ENCODE data around the gene MERTK.

Gene MERTK

GRCh38 chr2:111983478-111984212 is 85.2 kb downstream of the MERTK start:
- TF ChIP-seq, protein P1, sequence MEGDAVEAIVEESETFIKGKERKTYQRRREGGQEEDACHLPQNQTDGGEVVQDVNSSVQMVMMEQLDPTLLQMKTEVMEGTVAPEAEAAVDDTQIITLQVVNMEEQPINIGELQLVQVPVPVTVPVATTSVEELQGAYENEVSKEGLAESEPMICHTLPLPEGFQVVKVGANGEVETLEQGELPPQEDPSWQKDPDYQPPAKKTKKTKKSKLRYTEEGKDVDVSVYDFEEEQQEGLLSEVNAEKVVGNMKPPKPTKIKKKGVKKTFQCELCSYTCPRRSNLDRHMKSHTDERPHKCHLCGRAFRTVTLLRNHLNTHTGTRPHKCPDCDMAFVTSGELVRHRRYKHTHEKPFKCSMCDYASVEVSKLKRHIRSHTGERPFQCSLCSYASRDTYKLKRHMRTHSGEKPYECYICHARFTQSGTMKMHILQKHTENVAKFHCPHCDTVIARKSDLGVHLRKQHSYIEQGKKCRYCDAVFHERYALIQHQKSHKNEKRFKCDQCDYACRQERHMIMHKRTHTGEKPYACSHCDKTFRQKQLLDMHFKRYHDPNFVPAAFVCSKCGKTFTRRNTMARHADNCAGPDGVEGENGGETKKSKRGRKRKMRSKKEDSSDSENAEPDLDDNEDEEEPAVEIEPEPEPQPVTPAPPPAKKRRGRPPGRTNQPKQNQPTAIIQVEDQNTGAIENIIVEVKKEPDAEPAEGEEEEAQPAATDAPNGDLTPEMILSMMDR (conservative IDR thresholded peaks at IDR 0.05; ENCODE audit: low read depth, low read length), result no peak
- H3K4me1 ChIP-seq (ENCODE audit: low read depth, poor library complexity, severe bottlenecking), result no peaks in the 10 kb centered on the region
- H3K27ac ChIP-seq, result no peak overlapping the region
- no peaks in the 10 kb centered on the region for H4K20me1 ChIP-seq (ENCODE audit: insufficient read depth)
- H3K4me3 ChIP-seq (IDR thresholded peaks at IDR 0.05; ENCODE audit: insufficient read depth, low read depth, low read length), result no peak overlapping the region
- no peaks in the 10 kb centered on the region for H3K27me3 ChIP-seq (ENCODE audit: insufficient read depth, low read depth)
- H3K9ac ChIP-seq, result no peak overlapping the region
- H3K4me2 ChIP-seq, result no peak overlapping the region
- no peaks in the 10 kb centered on the region for H3K36me3 ChIP-seq (ENCODE audit: insufficient read depth)
- H3K79me2 ChIP-seq (ENCODE audit: insufficient read depth, low read depth), result no peaks in the 10 kb centered on the region
- H2AFZ ChIP-seq (ENCODE audit: low read depth), result no peak overlapping the region

GRCh38 chr2:111984213-111984604 is 85.8 kb downstream of the MERTK start:
- Histone ChIP-seq H3K4me3 (IDR thresholded peaks at IDR 0.05; ENCODE audit: insufficient read depth, low read depth, low read length) (no peak overlapping the region), H3K79me2 (ENCODE audit: insufficient read depth, low read depth) (no peaks in the 10 kb centered on the region), H3K27me3 (ENCODE audit: insufficient read depth, low read depth) (no peaks in the 10 kb centered on the region), H4K20me1 (ENCODE audit: insufficient read depth) (no peaks in the 10 kb centered on the region), H3K9ac (no peak overlapping the region), H3K27ac (no peak overlapping the region), H2AFZ (ENCODE audit: low read depth) (no peak overlapping the region), H3K4me1 (ENCODE audit: low read depth, poor library complexity, severe bottlenecking) (no peaks in the 10 kb centered on the region), H3K4me2 (no peak overlapping the region), H3K36me3 (ENCODE audit: insufficient read depth) (no peaks in the 10 kb centered on the region)
- TF ChIP-seq, protein P1 (conservative IDR thresholded peaks at IDR 0.05; ENCODE audit: low read depth, low read length), result no peak

DNA sequence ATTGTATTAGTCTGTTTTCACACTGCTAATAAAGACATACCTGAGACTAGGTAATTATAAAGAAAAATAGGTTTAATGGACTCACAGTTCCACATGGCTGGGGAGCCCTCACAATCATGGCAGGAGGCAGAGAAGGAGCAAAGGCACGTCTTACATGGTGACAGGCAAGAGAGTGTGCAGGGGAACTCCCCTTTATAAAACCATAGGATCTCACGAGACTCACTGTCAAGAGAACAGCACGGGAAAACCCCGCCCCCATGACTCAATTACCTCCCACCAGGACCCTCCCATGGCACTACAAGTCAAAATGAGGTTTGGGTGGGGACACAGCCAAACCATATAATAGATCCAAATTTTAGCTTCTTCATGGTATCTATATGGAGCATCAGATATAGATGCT is 87.1 kb downstream of the MERTK start:
- no peaks in the 10 kb centered on the region for H3K36me3 ChIP-seq (ENCODE audit: insufficient read depth)
- H3K4me2 ChIP-seq, result no peak overlapping the region
- H4K20me1 ChIP-seq (ENCODE audit: insufficient read depth), result no peaks in the 10 kb centered on the region
- H3K79me2 ChIP-seq (ENCODE audit: insufficient read depth, low read depth), result no peaks in the 10 kb centered on the region
- H3K4me3 ChIP-seq (IDR thresholded peaks at IDR 0.05; ENCODE audit: insufficient read depth, low read depth, low read length), result no peak overlapping the region
- H3K4me1 ChIP-seq (ENCODE audit: low read depth, poor library complexity, severe bottlenecking), result no peaks in the 10 kb centered on the region
- H3K9ac ChIP-seq, result no peak overlapping the region
- TF ChIP-seq, protein P1 (conservative IDR thresholded peaks at IDR 0.05; ENCODE audit: low read depth, low read length), result no peak
- no peak overlapping the region for H3K27ac ChIP-seq
- no peak overlapping the region for H2AFZ ChIP-seq (ENCODE audit: low read depth)
- H3K27me3 ChIP-seq (ENCODE audit: insufficient read depth, low read depth), result no peaks in the 10 kb centered on the region

GRCh38 chr2:111986116-111986900 is 87.9 kb downstream of the MERTK start:
- no peaks in the 10 kb centered on the region for H3K79me2 ChIP-seq (ENCODE audit: insufficient read depth, low read depth)
- no peaks in the 10 kb centered on the region for H3K27me3 ChIP-seq (ENCODE audit: insufficient read depth, low read depth)
- H3K4me1 ChIP-seq (ENCODE audit: low read depth, poor library complexity, severe bottlenecking), result no peaks in the 10 kb centered on the region
- TF ChIP-seq, protein P1 (conservative IDR thresholded peaks at IDR 0.05; ENCODE audit: low read depth, low read length), result no peak
- H3K9ac ChIP-seq, result no peak overlapping the region
- H3K36me3 ChIP-seq (ENCODE audit: insufficient read depth), result no peaks in the 10 kb centered on the region
- no peak overlapping the region for H3K27ac ChIP-seq
- no peak overlapping the region for H3K4me2 ChIP-seq
- no peak overlapping the region for H2AFZ ChIP-seq (ENCODE audit: low read depth)
- no peak overlapping the region for H3K4me3 ChIP-seq (IDR thresholded peaks at IDR 0.05; ENCODE audit: insufficient read depth, low read depth, low read length)
- no peaks in the 10 kb centered on the region for H4K20me1 ChIP-seq (ENCODE audit: insufficient read depth)

Data from KMS-11 (cell line).